Colonic mucosa (tissue), 4 donors: ENCODE results near the gene FRG2. TPM values are rescaled to one million over a fixed set of nuclear protein-coding genes. Genes with fewer than 3 reads are reported as not detected.
"Not testable (repeated sequence)": the region's sequence is repeated elsewhere in the genome, so short reads cannot be mapped to it uniquely, and the experiment has no call there.

ENCODE experiments used
- DNase-seq: peaks from one replicate; pipeline ENCODE4 v3.0.0-alpha.2; 2020
- H3K27ac ChIP-seq: fragments of 200-600 bp; one replicate; pipeline ENCODE4 v1.8.0; 2021
- H3K27me3 ChIP-seq: fragments of 200-600 bp; one replicate; pipeline ENCODE4 v1.8.0; 2021
- H3K36me3 ChIP-seq: fragments of 200-600 bp; one replicate; pipeline ENCODE4 v1.8.0; 2021
- H3K4me1 ChIP-seq: fragments of 200-600 bp; one replicate; pipeline ENCODE4 v1.8.0; 2021; ENCODE audit warnings: mild to moderate bottlenecking
- H3K4me3 ChIP-seq: fragments of 200-600 bp; one replicate; pipeline ENCODE4 v1.8.0; 2021
- H3K9ac ChIP-seq, 2 donors: one replicate each; pipeline ENCODE4 v1.7.0; 2013; ENCODE audit warnings: control low read depth in 2 of 2, low read depth in 2 of 2, low read length in 2 of 2
- H3K9me3 ChIP-seq: fragments of 200-600 bp; one replicate; pipeline ENCODE4 v1.8.0; 2021
- intact Hi-C: fragments of 100-400 bp; cut with DNase I; formaldehyde crosslinking; loops from one replicate; pipeline ENCODE4 v1.14.1; 2022
- total RNA-seq, 2 donors: library from RNA; stranded (reverse); fragmentation: NEBNext Ultra II Directional in 1 of 2; extraction: Animal tissue kit (Norgen Biotek cat#: 25700) in 1 of 2; gene quantifications; one replicate each; pipeline ENCODE4 v1.2.1, GENCODE V29; 2021
- donor health status: healthy.
- donor health status: DM: no; HTN: no; CAD: no.
- donor health status: DM: no; HTN: no; CAD: no.

The FRG2 gene
- total RNA-seq, result not detected

- not testable (repeated sequence) for H3K27me3 ChIP-seq, DNase-seq
These were observed at the start of gene FRG2 for GRCh38 chr4:190027156-190027555. TSS of gene FRG2 (minus strand) at chr4:190027256. CDS start at chr4:190027204, 52 bp downstream.

GRCh38 chr4:190068351-190068750 lies 41.3 kb upstream of the FRG2 start:
- H3K36me3 ChIP-seq, H3K9ac ChIP-seq, H3K4me3 ChIP-seq, H3K27ac ChIP-seq, H3K9me3 ChIP-seq, H3K27me3 ChIP-seq, DNase-seq, intact Hi-C loops, H3K4me1 ChIP-seq: not testable (repeated sequence)

More at GRCh38 chr4:190027156-190027555, at the start of gene FRG2:
- intact Hi-C loops, H3K36me3 ChIP-seq, H3K4me1 ChIP-seq, H3K9ac ChIP-seq, H3K9me3 ChIP-seq, H3K4me3 ChIP-seq, H3K27ac ChIP-seq: not testable (repeated sequence)

- H3K27me3 ChIP-seq, DNase-seq, H3K36me3 ChIP-seq, H3K4me1 ChIP-seq, intact Hi-C loops, H3K9ac ChIP-seq, H3K27ac ChIP-seq, H3K9me3 ChIP-seq, H3K4me3 ChIP-seq: not testable (repeated sequence)
These were observed 37.7 kb upstream of the FRG2 start for GRCh38 chr4:190064805-190065204.

- H3K9ac ChIP-seq, H3K27me3 ChIP-seq, DNase-seq, H3K9me3 ChIP-seq, H3K27ac ChIP-seq, intact Hi-C loops, H3K36me3 ChIP-seq, H3K4me3 ChIP-seq, H3K4me1 ChIP-seq: not testable (repeated sequence)
These were observed 37.3 kb upstream of the FRG2 start, which contains the start of gene DBET for GRCh38 chr4:190064342-190064741. TSS of gene DBET (plus strand) at chr4:190064502.

- H3K4me3 ChIP-seq, H3K9ac ChIP-seq, H3K27ac ChIP-seq, H3K4me1 ChIP-seq, H3K27me3 ChIP-seq, intact Hi-C loops, H3K9me3 ChIP-seq, H3K36me3 ChIP-seq, DNase-seq: not testable (repeated sequence)
These were observed 31.9 kb upstream of the FRG2 start for GRCh38 chr4:190058997-190059396.

GRCh38 chr4:190049378-190050239 lies 22.6 kb upstream of the FRG2 start:
- H3K4me1 ChIP-seq, H3K4me3 ChIP-seq, intact Hi-C loops, H3K9ac ChIP-seq, H3K36me3 ChIP-seq, H3K27me3 ChIP-seq, H3K27ac ChIP-seq, DNase-seq, H3K9me3 ChIP-seq: not testable (repeated sequence)

- H3K9ac ChIP-seq, H3K9me3 ChIP-seq, DNase-seq, H3K36me3 ChIP-seq, H3K27ac ChIP-seq, H3K4me3 ChIP-seq, H3K27me3 ChIP-seq, intact Hi-C loops, H3K4me1 ChIP-seq: not testable (repeated sequence)
These were observed 20.6 kb upstream of the FRG2 start for GRCh38 chr4:190047627-190048026.

- DNase-seq, H3K36me3 ChIP-seq, intact Hi-C loops, H3K27me3 ChIP-seq, H3K9ac ChIP-seq, H3K4me3 ChIP-seq, H3K4me1 ChIP-seq, H3K27ac ChIP-seq, H3K9me3 ChIP-seq: not testable (repeated sequence)
These were observed 13.8 kb upstream of the FRG2 start for GRCh38 chr4:190040873-190041272.

GRCh38 chr4:190037704-190038388 lies 10.8 kb upstream of the FRG2 start:
- intact Hi-C loops, H3K27me3 ChIP-seq, H3K4me1 ChIP-seq, H3K27ac ChIP-seq, DNase-seq, H3K4me3 ChIP-seq, H3K9me3 ChIP-seq, H3K36me3 ChIP-seq, H3K9ac ChIP-seq: not testable (repeated sequence)

- H3K9ac ChIP-seq, DNase-seq, intact Hi-C loops: not testable (repeated sequence)
These were observed 4.2 kb upstream of the FRG2 start for GRCh38 chr4:190031264-190031663.

GRCh38 chr4:190022614-190023281 lies 4.3 kb downstream of the FRG2 start:
- DNase-seq, H3K9me3 ChIP-seq, H3K4me1 ChIP-seq, H3K27ac ChIP-seq, intact Hi-C loops, H3K4me3 ChIP-seq, H3K9ac ChIP-seq, H3K36me3 ChIP-seq: not testable (repeated sequence)
- peaks cover 17% of the 10 kb centered on the region for H3K27me3 ChIP-seq

More at GRCh38 chr4:190031264-190031663, 4.2 kb upstream of the FRG2 start:
- not testable (repeated sequence) for H3K4me3 ChIP-seq, H3K27ac ChIP-seq, H3K27me3 ChIP-seq, H3K4me1 ChIP-seq, H3K36me3 ChIP-seq, H3K9me3 ChIP-seq

- H3K4me3 ChIP-seq, intact Hi-C loops, H3K4me1 ChIP-seq, H3K36me3 ChIP-seq, DNase-seq, H3K9me3 ChIP-seq, H3K27ac ChIP-seq, H3K9ac ChIP-seq: not testable (repeated sequence)
- H3K27me3 ChIP-seq, result peaks cover 25% of the 10 kb centered on the region
These were observed 5.1 kb downstream of the FRG2 start for GRCh38 chr4:190021973-190022372.
